CD4-positive, alpha-beta T cell (primary cell): ENCODE measurements around the gene CDC7. TPM values are rescaled to one million over a fixed set of nuclear protein-coding genes. Genes with fewer than 3 reads are reported as not detected.

Experiments
- ATAC-seq: fragments of 200-7000 bp; cut with Tn5 transposase; one replicate; pipeline ENCODE4 v1.10.0; 2022; ENCODE audit warnings: mild to moderate bottlenecking; ENCODE audit not compliant: poor library complexity
- CTCF ChIA-PET: fragments of 350-600 bp; sonication (Branson Sonifier 250); formaldehyde crosslinking; loops from one replicate; lab custom pipeline; 2021; ENCODE audit warnings: antibody characterized with exemption, inconsistent platforms; lab: Charles Lee
- POLR2A ChIA-PET: fragments of 350-600 bp; sonication (Branson Sonifier 250); formaldehyde crosslinking; loops from one replicate; lab custom pipeline; 2021; ENCODE audit warnings: antibody characterized with exemption, inconsistent platforms; lab: Charles Lee
- DNase-seq, 14 experiments: peaks; one replicate each; pipeline ENCODE4 v3.0.0-alpha.2; 2013 to 2020; ENCODE audit warnings: mixed read lengths in 2 of 14
- H3K27ac ChIP-seq, 2 donors: one replicate each; pipeline versions ENCODE4 v1.5.1 to v1.7.0; 2013; ENCODE audit warnings: low read length in 2 of 2, low read depth in 1 of 2, mild to moderate bottlenecking in 1 of 2
- H3K27me3 ChIP-seq, 2 experiments: 1 replicate in 1 of 2; 2 replicates in 1 of 2; pipeline versions ENCODE4 v1.6.1 to v1.7.0; 2013; ENCODE audit warnings: low read length in 2 of 2, control low read depth in 1 of 2, mild to moderate bottlenecking in 1 of 2, moderate library complexity in 1 of 2; ENCODE audit not compliant: insufficient read depth in 2 of 2, control insufficient read depth in 1 of 2
- H3K36me3 ChIP-seq: one replicate; pipeline ENCODE4 v1.6.1; 2013; ENCODE audit warnings: low read length, control low read depth; ENCODE audit not compliant: insufficient read depth
- H3K4me1 ChIP-seq: one replicate; pipeline ENCODE4 v1.6.1; 2013; ENCODE audit warnings: low read length, control low read depth; ENCODE audit not compliant: insufficient read depth
- H3K4me3 ChIP-seq: one replicate; pipeline ENCODE4 v1.5.1; 2013; ENCODE audit warnings: mild to moderate bottlenecking, low read length, moderate library complexity
- H3K9me3 ChIP-seq, 2 experiments: 1 replicate in 1 of 2; 2 replicates in 1 of 2; pipeline versions ENCODE4 v1.6.1 to v1.7.0; 2013; ENCODE audit warnings: low read length in 2 of 2, mild to moderate bottlenecking in 2 of 2, control low read depth in 1 of 2, moderate library complexity in 1 of 2; ENCODE audit not compliant: control insufficient read depth in 1 of 2, insufficient read depth in 1 of 2
- H3K27ac Mint-ChIP-seq: one replicate; pipeline ENCODE4 v1.8.0; 2020; ENCODE audit warnings: mixed read lengths
- H3K27me3 Mint-ChIP-seq: one replicate; pipeline ENCODE4 v1.8.0; 2021; ENCODE audit warnings: mixed read lengths
- H3K36me3 Mint-ChIP-seq: one replicate; pipeline ENCODE4 v1.8.0; 2021; ENCODE audit warnings: low read depth, mixed read lengths
- H3K4me1 Mint-ChIP-seq: one replicate; pipeline ENCODE4 v1.8.0; 2021; ENCODE audit warnings: low read depth, mixed read lengths
- H3K4me3 Mint-ChIP-seq: one replicate; pipeline ENCODE4 v1.8.0; 2020; ENCODE audit warnings: mild to moderate bottlenecking, mixed read lengths
- H3K9me3 Mint-ChIP-seq: one replicate; pipeline ENCODE4 v1.8.0; 2020; ENCODE audit warnings: mixed read lengths
- CTCF ChIP-seq: fragments of 200-600 bp; IDR thresholded peaks from one replicate; pipeline ENCODE4 v1.8.0; 2022; ENCODE audit warnings: antibody characterized with exemption, mild to moderate bottlenecking
- intact Hi-C, 2 experiments: fragments of 100-400 bp; cut with DNase I in 1 of 2; cut with micrococcal nuclease in 1 of 2; formaldehyde crosslinking; loops; one replicate each; pipeline versions ENCODE4 v1.15.1 to v1.9.0; 2023 to 2025; cut with DNase I, micrococcal nuclease
- total RNA-seq, 174 experiments: library from RNA in 2 of 174; stranded (reverse) in 2 of 174; gene quantifications; one replicate each; pipeline ENCODE4 v1.2.3 and lab custom pipeline; 2021 to 2026

CDC7 gene
- total RNA-seq, 2 experiments from 2014 or later = 4.2 to 4.8 TPM

GRCh38 chr1:91506071-91506470, 5.4 kb downstream of the CDC7 start:
- Mint-ChIP-seq H3K4me3 (no peak overlapping the region), H3K36me3 (peaks cover 14% of the 10 kb centered on the region), H3K4me1 (peaks cover 37% of the 10 kb centered on the region), H3K27me3 (no peaks in the 10 kb centered on the region), H3K27ac (no peak overlapping the region), H3K9me3 (no peaks in the 10 kb centered on the region)
- ChIA-PET POLR2A (no interaction called here), CTCF (no interaction called here)
- peaks cover 5% of the 10 kb centered on the region for H3K4me1 ChIP-seq
- DNase-seq = no peak
- no peak overlapping the region for H3K27ac ChIP-seq
- TF ChIP-seq CTCF = no peak
- ATAC-seq = no peak
- H3K9me3 ChIP-seq = no peaks in the 10 kb centered on the region
- H3K36me3 ChIP-seq = peaks cover 3% of the 10 kb centered on the region
- no peak overlapping the region for H3K4me3 ChIP-seq
- intact Hi-C loops = loop anchor here in 1 of 2 experiments (5.0 to 10.0 kb wide), 5 partner anchors 299 to 1119 kb away; partner anchors contain the start of genes BTBD8, GLMN and RPAP2
- H3K27me3 ChIP-seq = no peaks in the 10 kb centered on the region

- Histone ChIP-seq H3K4me3 (no peak overlapping the region), H3K36me3 (peaks cover 3% of the 10 kb centered on the region), H3K27me3 (no peaks in the 10 kb centered on the region), H3K4me1 (no peaks in the 10 kb centered on the region), H3K27ac (no peak overlapping the region), H3K9me3 (no peaks in the 10 kb centered on the region)
- DNase-seq (no peak), ATAC-seq (no peak)
- no peaks in the 10 kb centered on the region for H3K9me3 Mint-ChIP-seq
- intact Hi-C loops = loop anchor here in 1 of 2 experiments (5.0 to 10.0 kb wide), 5 partner anchors 297 to 1117 kb away; partner anchors contain the start of genes BTBD8, GLMN and RPAP2
- peaks cover 16% of the 10 kb centered on the region for H3K36me3 Mint-ChIP-seq
- ChIA-PET CTCF (no interaction called here), POLR2A (no interaction called here)
- H3K27ac Mint-ChIP-seq = no peak overlapping the region
- peaks cover 27% of the 10 kb centered on the region for H3K4me1 Mint-ChIP-seq
- no peak overlapping the region for H3K4me3 Mint-ChIP-seq
- no peak for TF ChIP-seq CTCF
- H3K27me3 Mint-ChIP-seq = no peaks in the 10 kb centered on the region
Observed at GRCh38 chr1:91507328-91507727, 6.7 kb downstream of the CDC7 start.

- H3K9me3 Mint-ChIP-seq = no peaks in the 10 kb centered on the region
- Histone ChIP-seq H3K4me1 (no peaks in the 10 kb centered on the region), H3K36me3 (peaks cover 5% of the 10 kb centered on the region), H3K9me3 (no peaks in the 10 kb centered on the region), H3K4me3 (no peak overlapping the region), H3K27me3 (no peaks in the 10 kb centered on the region), H3K27ac (no peak overlapping the region)
- H3K36me3 Mint-ChIP-seq = peaks cover 34% of the 10 kb centered on the region
- CTCF ChIA-PET = interaction anchor here (0.6 kb wide), 1 partner anchor 168 kb away, joined by 3 read pairs; no protein-coding TSS in a partner anchor
- peaks cover 6% of the 10 kb centered on the region for H3K4me1 Mint-ChIP-seq
- no peak for ATAC-seq
- no peak for DNase-seq
- no peak overlapping the region for H3K27ac Mint-ChIP-seq
- TF ChIP-seq CTCF = no peak
- POLR2A ChIA-PET = no interaction called here
- no peak overlapping the region for H3K4me3 Mint-ChIP-seq
- intact Hi-C loops = loop anchor here (1.0 to 10.0 kb wide), 7 partner anchors 47 to 784 kb away; partner anchors contain the start of genes GLMN (in 1 of the 2) and RPAP2 (in 1 of the 2)
- H3K27me3 Mint-ChIP-seq = no peaks in the 10 kb centered on the region
Observed at GRCh38 chr1:91510754-91511153, 10.1 kb downstream of the CDC7 start.
